RWPE2 (cell line): ENCODE measurements around the gene KRT26.
"Not testable (repeated sequence)": the region's sequence is repeated elsewhere in the genome, so short reads cannot be mapped to it uniquely, and the experiment has no call there.

Experiments
- ATAC-seq: fragments of 200-7000 bp; cut with Tn5 transposase; 3 replicates; pipeline ENCODE4 v1.9.1; 2021; ENCODE audit warnings: low read depth
- DNase-seq: peaks from one replicate; pipeline ENCODE4 v3.0.0-alpha.2; 2020; ENCODE audit warnings: low spot score
- H3K27ac ChIP-seq: fragments of 450-650 bp; 2 replicates; pipeline ENCODE4 v1.5.1; 2017; ENCODE audit warnings: mild to moderate bottlenecking; ENCODE audit not compliant: poor library complexity, severe bottlenecking
- H3K27me3 ChIP-seq: fragments of 250-450 bp; sonication (Bioruptor Pico); 2 replicates; pipeline ENCODE4 v1.5.1; 2021; ENCODE audit warnings: mild to moderate bottlenecking, moderate library complexity; ENCODE audit not compliant: insufficient read depth, poor library complexity, severe bottlenecking
- H3K36me3 ChIP-seq: fragments of 250-450 bp; sonication (Bioruptor Pico); 2 replicates; pipeline ENCODE4 v1.5.1; 2020; ENCODE audit warnings: low read depth, mild to moderate bottlenecking, moderate library complexity
- H3K4me1 ChIP-seq: fragments of 250-450 bp; sonication (Bioruptor Pico); 2 replicates; pipeline ENCODE4 v1.5.1; 2021; ENCODE audit warnings: mild to moderate bottlenecking, moderate library complexity; ENCODE audit not compliant: insufficient read depth, poor library complexity, severe bottlenecking
- H3K4me3 ChIP-seq: fragments of 250-450 bp; sonication (Bioruptor Pico); 2 replicates; pipeline ENCODE4 v1.5.1; 2021; ENCODE audit warnings: mild to moderate bottlenecking, moderate library complexity; ENCODE audit not compliant: severe bottlenecking
- H3K9me3 ChIP-seq: fragments of 250-450 bp; sonication (Bioruptor Pico); 2 replicates; pipeline ENCODE4 v1.5.1; 2021; ENCODE audit warnings: mild to moderate bottlenecking, moderate library complexity; ENCODE audit not compliant: severe bottlenecking
- CTCF ChIP-seq: fragments of 450-650 bp; IDR thresholded peaks from one replicate; pipeline ENCODE4 v1.5.1; 2017; ENCODE audit warnings: mild to moderate bottlenecking, moderate library complexity; ENCODE audit not compliant: poor library complexity, severe bottlenecking

KRT26 gene

GRCh38 chr17:40818733-40819527 lies 46.9 kb upstream of the KRT26 start:
- peak overlapping the region; percentile 70 for H3K4me3 ChIP-seq
- H3K27me3 ChIP-seq = no peaks in the 10 kb centered on the region
- peaks cover 9% of the 10 kb centered on the region for H3K4me1 ChIP-seq
- DNase-seq (peak; percentile 71), ATAC-seq (peak; percentile 87)
- no peak for TF ChIP-seq CTCF
- peak overlapping the region; percentile 72 for H3K27ac ChIP-seq
- H3K36me3 ChIP-seq = peaks cover 18% of the 10 kb centered on the region
- no peaks in the 10 kb centered on the region for H3K9me3 ChIP-seq

- H3K4me1 ChIP-seq = peaks cover 15% of the 10 kb centered on the region
- no peaks in the 10 kb centered on the region for H3K27me3 ChIP-seq
- ATAC-seq (no peak), DNase-seq (no peak)
- peaks cover 18% of the 10 kb centered on the region for H3K36me3 ChIP-seq
- no peaks in the 10 kb centered on the region for H3K9me3 ChIP-seq
- peak overlapping the region; percentile 72 for H3K27ac ChIP-seq
- no peak for TF ChIP-seq CTCF
- peak overlapping the region; percentile 70 for H3K4me3 ChIP-seq
These were observed 46.3 kb upstream of the KRT26 start for GRCh38 chr17:40818343-40818732.

GRCh38 chr17:40817103-40817682 lies 45.2 kb upstream of the KRT26 start:
- H3K4me1 ChIP-seq = peaks cover 15% of the 10 kb centered on the region
- H3K27me3 ChIP-seq = no peaks in the 10 kb centered on the region
- ATAC-seq (no peak), DNase-seq (no peak)
- no peaks in the 10 kb centered on the region for H3K9me3 ChIP-seq
- no peak for TF ChIP-seq CTCF
- no peak overlapping the region for H3K4me3 ChIP-seq
- peaks cover 18% of the 10 kb centered on the region for H3K36me3 ChIP-seq
- no peak overlapping the region for H3K27ac ChIP-seq

GRCh38 chr17:40816569-40816968 lies 44.6 kb upstream of the KRT26 start:
- Histone ChIP-seq H3K4me3 (no peak overlapping the region), H3K9me3 (no peaks in the 10 kb centered on the region), H3K36me3 (peaks cover 18% of the 10 kb centered on the region), H3K27me3 (no peaks in the 10 kb centered on the region), H3K4me1 (peaks cover 15% of the 10 kb centered on the region), H3K27ac (no peak overlapping the region)
- no peak for ATAC-seq
- no peak for TF ChIP-seq CTCF
- no peak for DNase-seq

- Histone ChIP-seq H3K4me1 (peaks cover 22% of the 10 kb centered on the region), H3K27ac (no peak overlapping the region), H3K9me3 (no peaks in the 10 kb centered on the region), H3K36me3 (peaks cover 18% of the 10 kb centered on the region), H3K27me3 (no peaks in the 10 kb centered on the region), H3K4me3 (no peak overlapping the region)
- ATAC-seq (no peak), DNase-seq (no peak)
- no peak for TF ChIP-seq CTCF
These were observed 43.4 kb upstream of the KRT26 start for GRCh38 chr17:40815381-40815780.

GRCh38 chr17:40814657-40815056 lies 42.7 kb upstream of the KRT26 start:
- DNase-seq, H3K27me3 ChIP-seq, H3K4me3 ChIP-seq, ATAC-seq, H3K9me3 ChIP-seq: not testable (repeated sequence)
- peak overlapping the region; percentile 54 for H3K27ac ChIP-seq
- peaks cover 30% of the 10 kb centered on the region for H3K4me1 ChIP-seq
- peaks cover 18% of the 10 kb centered on the region for H3K36me3 ChIP-seq
